Measurements from ENCODE around the gene OGT.
"Not testable (repeated sequence)": the region's sequence is repeated elsewhere in the genome, so short reads cannot be mapped to it uniquely, and the experiment has no call there.

Gene OGT

GRCh38 chrX:71532753-71533425, at the start of gene OGT:
OGT (plus strand) TSS chrX:71533104; CDS start chrX:71533300, 196 bp downstream.
- H3K9me3 ChIP-seq (ENCODE audit: control insufficient read depth, insufficient read depth, low read length) = no peaks in the 10 kb centered on the region
- peak within 1 kb of the TSS; percentile 92 for H3K4me3 ChIP-seq (ENCODE audit: low read depth, low read length)
- no peaks in the 10 kb centered on the region for H3K27me3 ChIP-seq (ENCODE audit: control insufficient read depth, insufficient read depth, low read length)
- peak within 1 kb of the TSS; percentile 95 for H3K9ac ChIP-seq (ENCODE audit: low read depth, low read length)
- no peaks in the 10 kb centered on the region for H3K36me3 ChIP-seq (ENCODE audit: control insufficient read depth, insufficient read depth, low read length)
- no peaks in the 10 kb centered on the region for H3K4me1 ChIP-seq (ENCODE audit: control insufficient read depth, insufficient read depth, low read length)

GRCh38 chrX:71487814-71488213, 45.1 kb upstream of the OGT start:
- no peaks in the 10 kb centered on the region for H3K9me3 ChIP-seq (ENCODE audit: control insufficient read depth, insufficient read depth, low read length)
- no peak overlapping the region for H3K4me3 ChIP-seq (ENCODE audit: low read depth, low read length)
- no peaks in the 10 kb centered on the region for H3K36me3 ChIP-seq (ENCODE audit: control insufficient read depth, insufficient read depth, low read length)

DNA sequence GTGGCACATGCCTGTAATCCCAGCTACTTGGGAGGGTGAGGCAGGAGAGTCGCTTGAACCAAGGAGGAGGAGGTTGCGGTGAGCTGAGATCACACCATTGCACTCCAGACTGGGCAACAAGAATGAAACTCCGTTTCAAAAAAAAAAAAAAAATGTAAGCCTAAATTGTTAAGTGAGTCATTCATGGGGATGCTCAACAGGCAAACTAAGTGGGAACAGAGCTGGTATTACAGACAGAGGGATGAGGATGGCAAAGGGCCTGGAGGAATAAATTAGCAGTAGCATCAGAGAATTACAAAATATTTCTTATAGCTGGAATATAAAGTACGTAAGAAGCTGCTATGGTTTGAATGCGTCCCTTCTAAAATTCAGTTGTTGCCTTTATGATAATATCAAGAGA, 43.4 kb upstream of the OGT start:
- Histone ChIP-seq H3K27me3 (ENCODE audit: control insufficient read depth, insufficient read depth, low read length) (no peaks in the 10 kb centered on the region), H3K4me3 (ENCODE audit: low read depth, low read length) (no peak overlapping the region), H3K9me3 (ENCODE audit: control insufficient read depth, insufficient read depth, low read length) (no peaks in the 10 kb centered on the region), H3K36me3 (ENCODE audit: control insufficient read depth, insufficient read depth, low read length) (no peaks in the 10 kb centered on the region), H3K9ac (ENCODE audit: low read depth, low read length) (no peak overlapping the region), H3K4me1 (ENCODE audit: control insufficient read depth, insufficient read depth, low read length) (no peaks in the 10 kb centered on the region)

More at GRCh38 chrX:71487814-71488213, 45.1 kb upstream of the OGT start:
- Histone ChIP-seq H3K9ac (ENCODE audit: low read depth, low read length) (no peak overlapping the region), H3K4me1 (ENCODE audit: control insufficient read depth, insufficient read depth, low read length) (no peaks in the 10 kb centered on the region), H3K27me3 (ENCODE audit: control insufficient read depth, insufficient read depth, low read length) (no peaks in the 10 kb centered on the region)

DNA sequence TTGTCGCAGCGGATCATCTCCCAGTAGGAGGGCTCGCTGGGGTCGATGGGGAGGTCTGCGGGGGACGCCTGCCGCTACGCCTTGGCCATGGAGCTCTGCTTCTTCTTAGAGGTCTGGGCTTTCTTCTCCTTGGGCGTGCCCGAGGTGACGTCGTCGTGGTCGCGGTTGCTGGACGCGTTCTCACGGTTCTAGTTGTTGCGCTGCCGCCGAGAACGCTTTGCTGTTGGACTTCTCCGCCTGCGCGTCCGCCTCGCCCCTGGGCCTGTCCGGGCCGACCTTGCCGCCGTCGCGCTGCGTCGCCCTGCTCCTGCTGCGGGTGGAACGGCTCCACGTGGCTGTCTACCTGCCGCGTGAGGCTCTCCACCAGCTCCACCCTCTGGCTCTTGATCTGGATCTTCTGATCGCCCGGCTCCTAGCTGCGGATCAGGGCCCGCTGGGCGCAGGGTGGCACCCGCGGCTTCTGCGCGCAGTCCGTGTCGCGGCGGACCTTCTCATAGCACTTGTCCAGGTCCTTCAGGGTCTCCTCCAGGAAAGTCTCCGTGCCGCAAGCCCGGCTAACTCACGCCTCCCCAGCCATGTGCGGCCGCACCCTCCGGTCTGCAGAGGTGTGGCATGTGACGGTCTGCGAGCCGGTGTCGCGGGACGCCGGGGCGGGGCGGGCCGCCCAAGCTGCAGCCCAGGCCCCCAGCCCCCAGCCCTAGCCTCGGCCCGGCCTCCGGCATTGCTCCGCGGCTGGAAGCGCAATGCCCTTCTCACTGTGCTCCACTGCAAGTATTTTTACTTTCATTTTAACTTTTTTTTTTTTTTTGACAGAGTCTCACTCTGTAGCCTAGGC, 40.5 kb upstream of the OGT start:
- no peaks in the 10 kb centered on the region for H3K27me3 ChIP-seq (ENCODE audit: control insufficient read depth, insufficient read depth, low read length)
- no peak overlapping the region for H3K4me3 ChIP-seq (ENCODE audit: low read depth, low read length)
- no peaks in the 10 kb centered on the region for H3K4me1 ChIP-seq (ENCODE audit: control insufficient read depth, insufficient read depth, low read length)
- no peaks in the 10 kb centered on the region for H3K36me3 ChIP-seq (ENCODE audit: control insufficient read depth, insufficient read depth, low read length)
- no peaks in the 10 kb centered on the region for H3K9me3 ChIP-seq (ENCODE audit: control insufficient read depth, insufficient read depth, low read length)
- no peak overlapping the region for H3K9ac ChIP-seq (ENCODE audit: low read depth, low read length)

DNA sequence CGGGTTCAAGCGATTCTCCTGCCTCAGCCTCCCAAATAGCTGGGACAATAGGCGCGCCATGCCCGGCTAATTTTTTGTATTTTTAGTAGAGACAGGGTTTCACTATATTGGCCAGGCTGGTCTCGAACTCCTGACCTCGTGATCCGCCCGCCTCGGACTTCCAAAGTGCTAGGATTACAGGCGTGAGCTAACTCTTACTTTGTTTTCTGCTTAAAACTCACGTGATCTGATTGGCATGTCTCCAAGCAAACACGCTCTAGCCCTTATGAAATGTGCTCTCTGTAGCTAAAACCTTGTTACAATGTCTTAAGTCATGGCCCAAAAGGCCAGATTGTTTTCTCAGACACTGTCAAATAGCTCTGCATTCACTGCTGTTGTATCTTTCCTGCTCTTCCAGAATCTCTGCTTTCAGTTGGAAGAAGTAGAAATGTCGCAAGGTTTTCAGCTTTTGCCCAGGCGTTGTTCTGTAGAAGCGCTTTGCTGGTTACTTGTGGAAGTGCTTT, 39.7 kb upstream of the OGT start:
- H3K36me3 ChIP-seq (ENCODE audit: control insufficient read depth, insufficient read depth, low read length) = no peaks in the 10 kb centered on the region
- H3K9ac ChIP-seq (ENCODE audit: low read depth, low read length) = no peak overlapping the region
- no peaks in the 10 kb centered on the region for H3K27me3 ChIP-seq (ENCODE audit: control insufficient read depth, insufficient read depth, low read length)
- no peak overlapping the region for H3K4me3 ChIP-seq (ENCODE audit: low read depth, low read length)
- no peaks in the 10 kb centered on the region for H3K9me3 ChIP-seq (ENCODE audit: control insufficient read depth, insufficient read depth, low read length)
- H3K4me1 ChIP-seq (ENCODE audit: control insufficient read depth, insufficient read depth, low read length) = no peaks in the 10 kb centered on the region

DNA sequence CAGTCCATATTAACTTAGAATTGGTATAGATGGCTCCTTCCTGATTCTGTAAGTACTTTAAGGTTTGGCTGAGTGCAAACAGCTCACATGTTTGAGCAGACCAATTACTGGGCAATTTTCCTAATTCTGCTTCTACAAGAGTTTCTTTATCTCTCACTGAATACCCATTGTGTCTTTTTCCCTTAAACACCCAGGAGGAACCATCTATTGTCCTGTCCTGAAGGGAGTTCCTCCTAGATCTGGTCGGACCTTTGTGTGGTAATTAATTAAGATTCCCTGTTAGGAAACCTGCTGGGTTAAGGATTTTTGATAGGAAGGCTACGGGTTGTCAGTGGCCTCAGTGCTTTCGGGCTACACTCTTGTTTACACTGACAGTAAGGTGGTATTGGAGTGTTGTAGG, 36.9 kb upstream of the OGT start:
- not testable (repeated sequence) for H3K4me1 ChIP-seq (ENCODE audit: control insufficient read depth, insufficient read depth, low read length); H3K9me3 ChIP-seq (ENCODE audit: control insufficient read depth, insufficient read depth, low read length); H3K4me3 ChIP-seq (ENCODE audit: low read depth, low read length); H3K36me3 ChIP-seq (ENCODE audit: control insufficient read depth, insufficient read depth, low read length); H3K9ac ChIP-seq (ENCODE audit: low read depth, low read length); H3K27me3 ChIP-seq (ENCODE audit: control insufficient read depth, insufficient read depth, low read length)

GRCh38 chrX:71496476-71496875, 36.4 kb upstream of the OGT start:
- Histone ChIP-seq H3K4me3 (ENCODE audit: low read depth, low read length) (no peak overlapping the region), H3K9me3 (ENCODE audit: control insufficient read depth, insufficient read depth, low read length) (no peaks in the 10 kb centered on the region), H3K27me3 (ENCODE audit: control insufficient read depth, insufficient read depth, low read length) (no peaks in the 10 kb centered on the region), H3K36me3 (ENCODE audit: control insufficient read depth, insufficient read depth, low read length) (no peaks in the 10 kb centered on the region), H3K9ac (ENCODE audit: low read depth, low read length) (no peak overlapping the region), H3K4me1 (ENCODE audit: control insufficient read depth, insufficient read depth, low read length) (no peaks in the 10 kb centered on the region)

DNA sequence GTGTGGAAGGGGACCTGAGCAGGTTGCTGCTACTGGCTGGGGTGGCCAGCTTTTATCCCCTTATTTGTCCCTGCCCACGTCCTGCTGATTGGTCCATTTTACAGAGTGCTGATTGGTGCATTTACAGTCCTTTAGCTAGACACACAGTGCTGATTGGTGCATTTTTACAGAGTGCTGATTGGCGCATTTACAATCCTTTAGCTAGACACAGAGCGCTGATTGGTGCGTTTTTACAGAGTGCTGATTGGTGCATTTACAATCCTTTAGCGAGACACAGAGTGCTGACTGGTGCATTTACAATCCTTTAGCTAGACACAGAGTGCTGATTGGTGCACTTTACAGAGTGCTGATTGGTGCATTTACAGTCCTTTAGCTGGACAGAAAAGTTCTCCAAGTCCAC, 30.8 kb upstream of the OGT start:
- H3K27me3 ChIP-seq (ENCODE audit: control insufficient read depth, insufficient read depth, low read length); H3K9me3 ChIP-seq (ENCODE audit: control insufficient read depth, insufficient read depth, low read length); H3K36me3 ChIP-seq (ENCODE audit: control insufficient read depth, insufficient read depth, low read length); H3K4me1 ChIP-seq (ENCODE audit: control insufficient read depth, insufficient read depth, low read length); H3K4me3 ChIP-seq (ENCODE audit: low read depth, low read length); H3K9ac ChIP-seq (ENCODE audit: low read depth, low read length): not testable (repeated sequence)

- no peaks in the 10 kb centered on the region for H3K9me3 ChIP-seq (ENCODE audit: control insufficient read depth, insufficient read depth, low read length)
- no peaks in the 10 kb centered on the region for H3K4me1 ChIP-seq (ENCODE audit: control insufficient read depth, insufficient read depth, low read length)
- H3K9ac ChIP-seq (ENCODE audit: low read depth, low read length) = no peak overlapping the region
- no peaks in the 10 kb centered on the region for H3K27me3 ChIP-seq (ENCODE audit: control insufficient read depth, insufficient read depth, low read length)
- H3K36me3 ChIP-seq (ENCODE audit: control insufficient read depth, insufficient read depth, low read length) = no peaks in the 10 kb centered on the region
- H3K4me3 ChIP-seq (ENCODE audit: low read depth, low read length) = no peak overlapping the region
Observed at GRCh38 chrX:71504346-71504745, 28.6 kb upstream of the OGT start.

DNA sequence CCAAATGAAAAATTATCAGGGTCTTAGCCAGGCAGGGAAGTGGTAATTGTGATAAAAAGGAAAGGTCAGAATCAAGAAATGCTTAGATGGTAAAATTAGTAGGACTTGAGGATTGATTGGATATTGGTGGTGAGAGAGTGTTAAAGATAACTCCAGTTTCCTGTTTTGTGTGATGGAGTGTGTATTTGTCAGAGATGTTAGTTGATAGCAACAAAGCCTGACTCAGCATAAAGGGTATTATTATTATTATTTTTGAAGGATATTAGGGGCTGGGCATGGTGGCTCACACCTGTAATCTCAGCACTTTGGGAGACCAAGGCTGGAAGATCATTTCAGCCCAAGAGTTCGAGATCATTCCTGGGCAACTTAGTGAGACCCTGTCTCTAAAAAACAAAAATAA, 23.6 kb upstream of the OGT start:
- H3K4me3 ChIP-seq (ENCODE audit: low read depth, low read length) = no peak overlapping the region
- no peaks in the 10 kb centered on the region for H3K9me3 ChIP-seq (ENCODE audit: control insufficient read depth, insufficient read depth, low read length)
- no peaks in the 10 kb centered on the region for H3K4me1 ChIP-seq (ENCODE audit: control insufficient read depth, insufficient read depth, low read length)

GRCh38 chrX:71510161-71510560, 22.7 kb upstream of the OGT start:
- Histone ChIP-seq H3K4me1 (ENCODE audit: control insufficient read depth, insufficient read depth, low read length) (no peaks in the 10 kb centered on the region), H3K4me3 (ENCODE audit: low read depth, low read length) (no peak overlapping the region), H3K9ac (ENCODE audit: low read depth, low read length) (no peak overlapping the region), H3K9me3 (ENCODE audit: control insufficient read depth, insufficient read depth, low read length) (no peaks in the 10 kb centered on the region), H3K27me3 (ENCODE audit: control insufficient read depth, insufficient read depth, low read length) (no peaks in the 10 kb centered on the region), H3K36me3 (ENCODE audit: control insufficient read depth, insufficient read depth, low read length) (no peaks in the 10 kb centered on the region)

More for the DNA sequence above, 23.6 kb upstream of the OGT start:
- H3K36me3 ChIP-seq (ENCODE audit: control insufficient read depth, insufficient read depth, low read length) = no peaks in the 10 kb centered on the region
- no peak overlapping the region for H3K9ac ChIP-seq (ENCODE audit: low read depth, low read length)
- H3K27me3 ChIP-seq (ENCODE audit: control insufficient read depth, insufficient read depth, low read length) = no peaks in the 10 kb centered on the region

- not testable (repeated sequence) for H3K4me3 ChIP-seq (ENCODE audit: low read depth, low read length); H3K27me3 ChIP-seq (ENCODE audit: control insufficient read depth, insufficient read depth, low read length); H3K9ac ChIP-seq (ENCODE audit: low read depth, low read length); H3K36me3 ChIP-seq (ENCODE audit: control insufficient read depth, insufficient read depth, low read length); H3K9me3 ChIP-seq (ENCODE audit: control insufficient read depth, insufficient read depth, low read length); H3K4me1 ChIP-seq (ENCODE audit: control insufficient read depth, insufficient read depth, low read length)
Observed at GRCh38 chrX:71513731-71514130, 19.2 kb upstream of the OGT start.

Measured in iPS-15b (cell line).